HepG2 (cell line): Measurements from ENCODE around the gene OBSL1. TPM values are rescaled to one million over a fixed set of nuclear protein-coding genes. Genes with fewer than 3 reads are reported as not detected.

Experiments used
- DR1 ChIP-seq: sonication (generic); formaldehyde crosslinking; IDR thresholded peaks from 2 replicates; pipeline ENCODE4 v1.8.0; 2021; ENCODE audit warnings: mild to moderate bottlenecking, missing genetic modification reagents, inconsistent platforms
- NR1H2 ChIP-seq: sonication (generic); formaldehyde crosslinking; IDR thresholded peaks from 2 replicates; pipeline ENCODE4 v1.8.1; 2022; ENCODE audit warnings: low read depth, missing genetic modification reagents, borderline replicate concordance
- PCBP2 ChIP-seq: fragments of 200-400 bp; formaldehyde crosslinking; optimal IDR thresholded peaks from 2 replicates; pipeline ENCODE3; 2018; ENCODE audit warnings: low read length, low read depth; ENCODE audit not compliant: poor library complexity, severe bottlenecking
- SRSF4 ChIP-seq: fragments of 200-400 bp; formaldehyde crosslinking; IDR thresholded peaks from one replicate; pipeline ENCODE4 v1.6.1; 2018; ENCODE audit warnings: mild to moderate bottlenecking, low read depth, low read length, moderate library complexity; ENCODE audit not compliant: poor library complexity, severe bottlenecking
- ZBTB42 ChIP-seq: sonication (generic); formaldehyde crosslinking; IDR thresholded peaks from 2 replicates; pipeline ENCODE4 v1.5.0; 2020; ENCODE audit warnings: mild to moderate bottlenecking, missing genetic modification reagents
- ZNF124 ChIP-seq: sonication (generic); formaldehyde crosslinking; IDR thresholded peaks from 2 replicates; pipeline ENCODE4 v1.4.0; 2020; ENCODE audit warnings: missing genetic modification reagents
- ZNF331 ChIP-seq: sonication (generic); formaldehyde crosslinking; IDR thresholded peaks from 2 replicates; pipeline ENCODE4 v1.4.0; 2020; ENCODE audit warnings: missing genetic modification reagents
- ZNF343 ChIP-seq: sonication (generic); formaldehyde crosslinking; IDR thresholded peaks from 2 replicates; pipeline ENCODE4 v1.4.0; 2020; ENCODE audit warnings: mild to moderate bottlenecking, missing genetic modification reagents
- ZNF383 ChIP-seq: sonication (generic); formaldehyde crosslinking; IDR thresholded peaks from 2 replicates; pipeline ENCODE4 v1.4.0; 2020; ENCODE audit warnings: missing genetic modification reagents, mild to moderate bottlenecking, borderline replicate concordance
- ZNF44 ChIP-seq: sonication (generic); formaldehyde crosslinking; IDR thresholded peaks from 2 replicates; pipeline ENCODE4 v1.5.1; 2020; ENCODE audit warnings: mild to moderate bottlenecking, missing genetic modification reagents
- ZNF749 ChIP-seq: sonication (generic); formaldehyde crosslinking; IDR thresholded peaks from 2 replicates; pipeline ENCODE4 v1.8.0; 2022; ENCODE audit warnings: mild to moderate bottlenecking, missing genetic modification reagents, moderate library complexity, borderline replicate concordance
- polyA plus RNA-seq, 8 experiments: library from polyadenylated mRNA; depleted of rRNA in 3 of 8; stranded (reverse) in 7 of 8; unstranded in 1 of 8; fragments of >200 nt; fragmentation: Illumina TruSeq in 4 of 8; extraction: Trizol in 4 of 8; gene quantifications; 2 replicates each; pipeline versions ENCODE4 v1.2.1 to v1.2.3, GENCODE V29; 2011 to 2016; ENCODE audit warnings: low read depth in 4 of 8, missing spikeins in 1 of 8, mixed read lengths in 1 of 8; ENCODE audit not compliant: insufficient read depth in 1 of 8
- total RNA-seq, 5 experiments: library from RNA; depleted of rRNA; stranded (reverse); fragments of >200 nt; fragmentation: Illumina TruSeq; extraction: Trizol; gene quantifications; 2 replicates each; pipeline ENCODE4 v1.2.3, GENCODE V29; 2016; ENCODE audit warnings: low read depth in 1 of 5
- TF ChIP-seq, protein P1 (sequence below): sonication (generic); formaldehyde crosslinking; IDR thresholded peaks from 2 replicates; pipeline ENCODE4 v1.9.0; 2021; ENCODE audit warnings: mild to moderate bottlenecking, missing genetic modification reagents
- TF ChIP-seq, protein P2 (sequence below): sonication (generic); formaldehyde crosslinking; IDR thresholded peaks from 2 replicates; pipeline ENCODE4 v1.4.0; 2020; ENCODE audit warnings: missing genetic modification reagents
- TF ChIP-seq, protein P3 (sequence below): sonication (generic); formaldehyde crosslinking; conservative IDR thresholded peaks from 2 replicates; pipeline ENCODE4 v1.8.1; 2023; ENCODE audit warnings: missing genetic modification reagents
- TF ChIP-seq, protein P4 (sequence below): sonication (generic); formaldehyde crosslinking; IDR thresholded peaks from 2 replicates; pipeline ENCODE4 v1.5.0; 2020; ENCODE audit warnings: mild to moderate bottlenecking, missing genetic modification reagents

The OBSL1 gene
- total and polyA plus RNA-seq, 2 of the 13 experiments (the other 11 are each of a cell fraction or from before 2014, with no cell fraction given) = 86.7 to 218 TPM

DNA sequence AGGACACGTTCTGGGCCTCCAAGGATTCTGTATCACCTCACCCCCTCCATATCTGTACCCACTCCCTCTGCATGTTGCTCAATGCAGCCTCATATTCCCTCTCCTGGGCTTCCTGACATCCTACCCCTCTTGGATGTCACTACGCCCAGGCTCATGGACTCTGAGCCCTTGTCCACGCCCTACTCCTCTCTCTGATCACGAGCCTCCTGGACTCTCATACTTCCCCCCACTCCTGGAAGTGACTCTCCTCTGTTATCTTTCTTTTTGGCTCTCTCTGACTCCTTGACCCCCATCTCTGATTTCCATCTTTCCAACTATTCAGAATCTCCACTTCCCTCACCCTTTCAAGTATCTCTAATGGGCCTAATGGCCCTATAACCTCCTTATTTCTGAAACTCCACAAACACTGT lies 25.4 kb downstream of the OBSL1 start (continued):
- TF ChIP-seq, protein P1, sequence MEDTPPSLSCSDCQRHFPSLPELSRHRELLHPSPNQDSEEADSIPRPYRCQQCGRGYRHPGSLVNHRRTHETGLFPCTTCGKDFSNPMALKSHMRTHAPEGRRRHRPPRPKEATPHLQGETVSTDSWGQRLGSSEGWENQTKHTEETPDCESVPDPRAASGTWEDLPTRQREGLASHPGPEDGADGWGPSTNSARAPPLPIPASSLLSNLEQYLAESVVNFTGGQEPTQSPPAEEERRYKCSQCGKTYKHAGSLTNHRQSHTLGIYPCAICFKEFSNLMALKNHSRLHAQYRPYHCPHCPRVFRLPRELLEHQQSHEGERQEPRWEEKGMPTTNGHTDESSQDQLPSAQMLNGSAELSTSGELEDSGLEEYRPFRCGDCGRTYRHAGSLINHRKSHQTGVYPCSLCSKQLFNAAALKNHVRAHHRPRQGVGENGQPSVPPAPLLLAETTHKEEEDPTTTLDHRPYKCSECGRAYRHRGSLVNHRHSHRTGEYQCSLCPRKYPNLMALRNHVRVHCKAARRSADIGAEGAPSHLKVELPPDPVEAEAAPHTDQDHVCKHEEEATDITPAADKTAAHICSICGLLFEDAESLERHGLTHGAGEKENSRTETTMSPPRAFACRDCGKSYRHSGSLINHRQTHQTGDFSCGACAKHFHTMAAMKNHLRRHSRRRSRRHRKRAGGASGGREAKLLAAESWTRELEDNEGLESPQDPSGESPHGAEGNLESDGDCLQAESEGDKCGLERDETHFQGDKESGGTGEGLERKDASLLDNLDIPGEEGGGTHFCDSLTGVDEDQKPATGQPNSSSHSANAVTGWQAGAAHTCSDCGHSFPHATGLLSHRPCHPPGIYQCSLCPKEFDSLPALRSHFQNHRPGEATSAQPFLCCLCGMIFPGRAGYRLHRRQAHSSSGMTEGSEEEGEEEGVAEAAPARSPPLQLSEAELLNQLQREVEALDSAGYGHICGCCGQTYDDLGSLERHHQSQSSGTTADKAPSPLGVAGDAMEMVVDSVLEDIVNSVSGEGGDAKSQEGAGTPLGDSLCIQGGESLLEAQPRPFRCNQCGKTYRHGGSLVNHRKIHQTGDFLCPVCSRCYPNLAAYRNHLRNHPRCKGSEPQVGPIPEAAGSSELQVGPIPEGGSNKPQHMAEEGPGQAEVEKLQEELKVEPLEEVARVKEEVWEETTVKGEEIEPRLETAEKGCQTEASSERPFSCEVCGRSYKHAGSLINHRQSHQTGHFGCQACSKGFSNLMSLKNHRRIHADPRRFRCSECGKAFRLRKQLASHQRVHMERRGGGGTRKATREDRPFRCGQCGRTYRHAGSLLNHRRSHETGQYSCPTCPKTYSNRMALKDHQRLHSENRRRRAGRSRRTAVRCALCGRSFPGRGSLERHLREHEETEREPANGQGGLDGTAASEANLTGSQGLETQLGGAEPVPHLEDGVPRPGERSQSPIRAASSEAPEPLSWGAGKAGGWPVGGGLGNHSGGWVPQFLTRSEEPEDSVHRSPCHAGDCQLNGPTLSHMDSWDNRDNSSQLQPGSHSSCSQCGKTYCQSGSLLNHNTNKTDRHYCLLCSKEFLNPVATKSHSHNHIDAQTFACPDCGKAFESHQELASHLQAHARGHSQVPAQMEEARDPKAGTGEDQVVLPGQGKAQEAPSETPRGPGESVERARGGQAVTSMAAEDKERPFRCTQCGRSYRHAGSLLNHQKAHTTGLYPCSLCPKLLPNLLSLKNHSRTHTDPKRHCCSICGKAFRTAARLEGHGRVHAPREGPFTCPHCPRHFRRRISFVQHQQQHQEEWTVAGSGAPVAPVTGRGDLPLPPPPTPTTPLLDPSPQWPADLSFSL = no peak
- TF ChIP-seq ZNF383 (CRISPR knock-in tag) (no peak), DR1 (CRISPR knock-in tag) (no peak), PCBP2 (no peak), NR1H2 (CRISPR knock-in tag) (no peak), ZNF124 (CRISPR knock-in tag) (0 out of 2 replicates have a peak, but pooled peaks have one; percentile 72), ZNF749 (peak; percentile 21; the same call in 1 of the 2 replicates), ZNF331 (CRISPR knock-in tag) (no peak), ZBTB42 (CRISPR knock-in tag) (no peak), ZNF44 (CRISPR knock-in tag) (no peak), ZNF343 (no peak), SRSF4 (no peak)
- TF ChIP-seq, protein P2, sequence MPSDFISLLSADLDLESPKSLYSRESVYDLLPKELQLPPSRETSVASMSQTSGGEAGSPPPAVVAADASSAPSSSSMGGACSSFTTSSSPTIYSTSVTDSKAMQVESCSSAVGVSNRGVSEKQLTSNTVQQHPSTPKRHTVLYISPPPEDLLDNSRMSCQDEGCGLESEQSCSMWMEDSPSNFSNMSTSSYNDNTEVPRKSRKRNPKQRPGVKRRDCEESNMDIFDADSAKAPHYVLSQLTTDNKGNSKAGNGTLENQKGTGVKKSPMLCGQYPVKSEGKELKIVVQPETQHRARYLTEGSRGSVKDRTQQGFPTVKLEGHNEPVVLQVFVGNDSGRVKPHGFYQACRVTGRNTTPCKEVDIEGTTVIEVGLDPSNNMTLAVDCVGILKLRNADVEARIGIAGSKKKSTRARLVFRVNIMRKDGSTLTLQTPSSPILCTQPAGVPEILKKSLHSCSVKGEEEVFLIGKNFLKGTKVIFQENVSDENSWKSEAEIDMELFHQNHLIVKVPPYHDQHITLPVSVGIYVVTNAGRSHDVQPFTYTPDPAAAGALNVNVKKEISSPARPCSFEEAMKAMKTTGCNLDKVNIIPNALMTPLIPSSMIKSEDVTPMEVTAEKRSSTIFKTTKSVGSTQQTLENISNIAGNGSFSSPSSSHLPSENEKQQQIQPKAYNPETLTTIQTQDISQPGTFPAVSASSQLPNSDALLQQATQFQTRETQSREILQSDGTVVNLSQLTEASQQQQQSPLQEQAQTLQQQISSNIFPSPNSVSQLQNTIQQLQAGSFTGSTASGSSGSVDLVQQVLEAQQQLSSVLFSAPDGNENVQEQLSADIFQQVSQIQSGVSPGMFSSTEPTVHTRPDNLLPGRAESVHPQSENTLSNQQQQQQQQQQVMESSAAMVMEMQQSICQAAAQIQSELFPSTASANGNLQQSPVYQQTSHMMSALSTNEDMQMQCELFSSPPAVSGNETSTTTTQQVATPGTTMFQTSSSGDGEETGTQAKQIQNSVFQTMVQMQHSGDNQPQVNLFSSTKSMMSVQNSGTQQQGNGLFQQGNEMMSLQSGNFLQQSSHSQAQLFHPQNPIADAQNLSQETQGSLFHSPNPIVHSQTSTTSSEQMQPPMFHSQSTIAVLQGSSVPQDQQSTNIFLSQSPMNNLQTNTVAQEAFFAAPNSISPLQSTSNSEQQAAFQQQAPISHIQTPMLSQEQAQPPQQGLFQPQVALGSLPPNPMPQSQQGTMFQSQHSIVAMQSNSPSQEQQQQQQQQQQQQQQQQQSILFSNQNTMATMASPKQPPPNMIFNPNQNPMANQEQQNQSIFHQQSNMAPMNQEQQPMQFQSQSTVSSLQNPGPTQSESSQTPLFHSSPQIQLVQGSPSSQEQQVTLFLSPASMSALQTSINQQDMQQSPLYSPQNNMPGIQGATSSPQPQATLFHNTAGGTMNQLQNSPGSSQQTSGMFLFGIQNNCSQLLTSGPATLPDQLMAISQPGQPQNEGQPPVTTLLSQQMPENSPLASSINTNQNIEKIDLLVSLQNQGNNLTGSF (CRISPR knock-in tag) = no peak
- TF ChIP-seq, protein P3, sequence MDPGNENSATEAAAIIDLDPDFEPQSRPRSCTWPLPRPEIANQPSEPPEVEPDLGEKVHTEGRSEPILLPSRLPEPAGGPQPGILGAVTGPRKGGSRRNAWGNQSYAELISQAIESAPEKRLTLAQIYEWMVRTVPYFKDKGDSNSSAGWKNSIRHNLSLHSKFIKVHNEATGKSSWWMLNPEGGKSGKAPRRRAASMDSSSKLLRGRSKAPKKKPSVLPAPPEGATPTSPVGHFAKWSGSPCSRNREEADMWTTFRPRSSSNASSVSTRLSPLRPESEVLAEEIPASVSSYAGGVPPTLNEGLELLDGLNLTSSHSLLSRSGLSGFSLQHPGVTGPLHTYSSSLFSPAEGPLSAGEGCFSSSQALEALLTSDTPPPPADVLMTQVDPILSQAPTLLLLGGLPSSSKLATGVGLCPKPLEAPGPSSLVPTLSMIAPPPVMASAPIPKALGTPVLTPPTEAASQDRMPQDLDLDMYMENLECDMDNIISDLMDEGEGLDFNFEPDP = no peak
- TF ChIP-seq, protein P4, sequence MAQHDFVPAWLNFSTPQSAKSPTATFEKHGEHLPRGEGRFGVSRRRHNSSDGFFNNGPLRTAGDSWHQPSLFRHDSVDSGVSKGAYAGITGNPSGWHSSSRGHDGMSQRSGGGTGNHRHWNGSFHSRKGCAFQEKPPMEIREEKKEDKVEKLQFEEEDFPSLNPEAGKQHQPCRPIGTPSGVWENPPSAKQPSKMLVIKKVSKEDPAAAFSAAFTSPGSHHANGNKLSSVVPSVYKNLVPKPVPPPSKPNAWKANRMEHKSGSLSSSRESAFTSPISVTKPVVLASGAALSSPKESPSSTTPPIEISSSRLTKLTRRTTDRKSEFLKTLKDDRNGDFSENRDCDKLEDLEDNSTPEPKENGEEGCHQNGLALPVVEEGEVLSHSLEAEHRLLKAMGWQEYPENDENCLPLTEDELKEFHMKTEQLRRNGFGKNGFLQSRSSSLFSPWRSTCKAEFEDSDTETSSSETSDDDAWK = no peak
